HCEC 1CT (cell line): Measurements from ENCODE around the gene VTI1A.

Experiments
- DNase-seq: peaks from one replicate; pipeline ENCODE4 v3.0.0-alpha.2; 2017

The VTI1A gene

DNA sequence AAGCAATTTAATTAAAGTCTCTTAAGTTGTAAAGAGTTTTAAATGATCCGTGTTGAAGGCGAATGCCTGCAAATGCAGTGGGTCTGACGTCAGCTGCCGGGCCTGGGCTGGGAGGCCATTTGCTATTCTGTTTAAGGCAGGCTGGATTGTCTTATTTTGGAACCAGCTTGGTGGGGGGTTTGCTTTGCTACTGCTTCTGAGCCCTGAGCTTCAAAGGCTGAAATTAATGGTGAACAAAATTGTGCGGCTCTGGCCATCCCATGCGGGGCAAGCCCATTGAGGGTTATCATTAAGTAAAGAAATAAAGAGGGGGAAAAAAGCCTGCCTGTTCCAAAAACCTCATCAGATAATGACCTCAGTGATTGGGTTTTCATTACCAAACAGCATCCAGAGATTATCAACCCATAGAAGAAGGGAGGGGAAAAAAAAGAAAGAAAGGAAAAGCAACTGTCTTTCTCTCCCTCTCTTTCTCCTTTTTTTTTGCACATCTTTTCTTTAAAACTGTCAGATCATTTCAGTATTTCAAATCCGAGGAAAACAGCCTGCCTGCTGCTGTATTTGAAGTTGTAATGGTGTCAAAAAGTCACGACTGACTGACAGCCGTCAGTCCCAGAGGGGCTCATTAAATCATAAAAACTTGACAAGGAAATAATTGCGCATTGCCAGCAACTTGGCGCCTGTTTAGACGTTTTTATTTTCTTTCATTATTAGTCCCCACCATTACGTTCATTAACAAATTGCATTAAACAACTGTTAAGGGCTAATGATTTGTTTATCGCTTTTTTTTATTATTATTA lies 371.2 kb downstream of the VTI1A start:
- DNase-seq, result no peak

DNA sequence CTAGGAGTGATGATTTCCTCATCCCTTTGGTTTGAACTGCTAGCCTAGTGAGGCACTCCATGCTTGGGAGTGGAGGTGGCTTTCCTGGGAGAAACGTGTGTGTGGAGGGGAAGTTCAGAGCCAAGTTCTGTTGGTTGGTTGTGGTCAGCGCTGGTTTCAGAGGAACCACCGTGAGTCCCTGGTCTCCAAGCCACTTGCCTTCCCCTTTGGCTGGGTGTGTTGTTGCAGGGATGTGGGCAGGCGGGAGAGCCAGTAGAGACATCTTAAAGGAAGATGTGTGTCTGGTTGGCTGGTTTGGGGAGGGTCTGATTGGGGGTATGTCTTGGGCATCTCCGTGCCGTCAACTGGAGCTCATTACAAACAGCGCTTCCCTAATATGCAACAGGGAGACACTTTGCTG lies 372.2 kb downstream of the VTI1A start:
- DNase-seq, result no peak

DNA sequence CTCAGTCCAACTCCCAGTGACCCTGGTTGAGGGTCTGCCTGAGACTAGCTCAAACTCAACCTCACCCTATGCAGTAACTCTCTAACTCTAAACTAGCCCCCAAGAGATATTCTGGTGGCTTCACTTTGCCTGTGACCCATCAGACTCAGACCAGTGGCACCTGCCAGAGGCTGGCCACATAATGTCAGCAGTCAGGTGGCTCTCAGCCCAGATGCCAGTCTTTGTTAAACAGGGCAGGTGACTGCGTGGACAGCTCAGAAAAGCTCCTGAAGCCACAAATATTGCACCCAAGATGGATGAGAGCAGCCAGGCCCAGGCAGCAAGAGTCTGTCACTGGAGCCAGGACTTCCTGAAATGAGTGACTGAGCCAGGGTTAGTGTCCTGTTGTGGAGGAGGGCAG lies 373.3 kb downstream of the VTI1A start:
- no peak for DNase-seq

DNA sequence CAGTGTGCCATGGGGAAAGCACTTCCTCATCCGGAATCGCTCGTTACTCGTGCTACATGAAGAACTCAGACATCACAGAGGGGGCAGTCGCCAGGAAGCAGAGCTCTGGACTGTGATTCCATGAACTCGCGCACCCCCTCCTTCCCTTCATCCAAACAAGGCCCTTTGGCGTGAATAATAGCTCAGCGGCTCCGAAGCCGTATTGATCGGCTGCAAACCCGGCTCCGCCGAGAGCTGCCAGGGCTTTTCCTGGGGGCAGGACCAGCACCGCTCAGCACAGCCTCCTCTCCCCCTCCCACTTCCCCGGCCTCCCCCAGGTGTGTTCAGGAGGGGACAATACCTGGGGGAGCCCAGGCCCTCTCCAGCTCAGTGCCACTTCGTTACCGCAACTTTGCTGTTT lies 374.0 kb downstream of the VTI1A start:
- no peak for DNase-seq

DNA sequence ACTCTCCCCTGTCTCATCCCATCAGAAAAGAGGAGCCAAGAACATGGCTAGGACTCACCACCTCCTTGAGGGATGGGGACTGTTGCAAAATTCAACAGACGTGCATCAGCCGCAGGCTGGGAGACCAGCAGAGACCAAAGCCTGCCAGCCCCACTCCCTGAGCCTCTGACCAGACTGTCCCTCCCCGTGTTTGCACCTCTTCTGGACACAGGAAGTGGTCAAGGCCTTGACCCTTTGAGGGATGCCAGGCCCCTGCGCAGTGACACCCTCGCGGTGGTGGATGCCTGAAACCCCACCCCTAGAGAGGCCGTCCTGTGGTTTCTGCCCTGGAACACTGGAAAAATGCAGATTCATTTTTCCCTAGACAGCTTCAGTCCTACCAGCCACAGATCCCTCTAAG lies 374.6 kb downstream of the VTI1A start:
- DNase-seq, result no peak

DNA sequence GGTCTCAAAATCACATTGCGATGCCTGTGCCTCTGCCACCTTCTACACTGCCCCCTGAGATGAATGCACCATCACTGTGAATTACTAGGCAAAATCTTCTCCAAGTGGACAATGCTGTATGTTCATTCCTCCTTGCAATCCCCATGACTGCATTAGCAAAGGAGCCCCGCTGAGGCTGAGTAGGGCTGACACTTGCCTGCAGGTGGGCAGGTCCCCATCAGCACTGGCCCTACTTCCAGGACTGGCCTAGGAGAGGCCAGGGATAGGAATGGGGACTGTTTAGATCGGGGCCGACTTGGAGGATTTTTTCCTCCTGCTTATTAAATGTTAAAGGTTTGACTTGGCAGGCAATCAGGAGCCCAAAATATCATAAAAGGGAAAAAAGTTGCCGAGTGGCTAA lies 376.0 kb downstream of the VTI1A start:
- no peak for DNase-seq

DNA sequence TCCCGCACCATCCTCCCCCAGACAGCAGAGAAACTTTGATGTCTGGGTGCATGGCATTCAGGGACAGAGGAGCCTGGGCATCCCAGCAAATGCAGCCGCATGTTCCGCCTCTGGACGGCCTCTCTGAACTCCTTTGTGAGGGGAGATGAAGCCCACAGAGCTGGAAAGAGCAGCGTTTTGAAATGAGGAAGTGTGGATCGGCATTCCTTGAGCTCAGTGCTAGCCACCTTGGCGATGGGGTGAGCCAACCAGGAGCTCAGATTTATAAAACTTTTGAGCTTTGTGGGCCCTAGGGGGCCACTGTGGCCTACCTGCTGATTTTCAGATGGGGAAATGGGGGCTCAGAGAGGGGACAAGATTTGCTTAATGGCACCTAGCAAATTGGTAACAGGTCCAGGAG lies 376.6 kb downstream of the VTI1A start:
- no peak for DNase-seq

DNA sequence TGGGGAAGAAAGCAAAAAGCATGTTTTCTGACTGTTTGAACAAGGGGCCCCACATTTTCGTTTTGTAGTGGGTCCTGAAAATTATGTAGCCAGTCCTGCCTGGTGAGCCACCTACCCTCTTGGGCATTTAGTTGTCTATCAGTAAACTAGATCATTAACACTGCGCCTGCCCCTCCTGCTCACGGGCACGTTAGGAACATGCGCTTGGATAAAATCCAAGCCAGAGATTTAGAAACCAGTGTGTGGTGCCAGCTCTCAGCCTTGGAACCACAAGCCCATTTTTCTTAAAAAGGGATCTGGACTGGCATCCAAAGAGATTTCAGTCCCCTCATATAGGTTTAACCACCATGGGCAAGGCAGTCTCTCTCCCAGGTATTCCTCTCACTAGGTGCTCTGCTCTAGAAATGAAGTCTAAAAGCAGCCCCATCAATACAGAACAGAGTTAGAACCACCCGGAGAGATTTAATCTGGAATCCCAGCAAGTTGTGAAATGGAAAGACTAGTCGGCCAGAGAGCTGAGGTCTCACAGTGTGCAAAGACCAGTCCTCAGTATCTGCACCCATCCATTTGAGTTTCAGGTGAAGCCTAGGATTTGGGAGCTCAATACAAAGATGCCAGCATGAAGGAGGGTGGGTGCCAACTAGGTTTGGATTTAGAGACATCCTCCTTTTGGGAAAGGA lies 379.1 kb downstream of the VTI1A start:
- no peak for DNase-seq

DNA sequence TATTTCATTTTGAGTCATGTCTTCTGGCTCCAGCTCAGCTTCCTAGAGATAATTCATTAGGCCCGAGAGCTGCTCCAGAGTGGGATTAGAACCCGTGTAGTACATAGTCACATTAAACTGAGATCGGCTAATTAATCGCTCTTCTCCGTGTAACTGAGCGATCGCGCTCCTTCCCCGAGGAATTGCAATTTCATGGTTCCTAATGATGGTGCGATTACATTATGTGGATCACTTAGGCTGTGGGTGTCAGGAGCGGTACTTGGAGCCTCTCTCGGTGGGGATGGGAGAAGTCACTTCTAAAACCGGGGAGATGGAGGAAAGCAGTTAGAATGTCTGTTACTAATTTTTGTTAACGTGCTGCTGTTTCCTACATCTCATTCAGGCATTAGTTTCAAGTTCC lies 380.1 kb downstream of the VTI1A start:
- DNase-seq, result no peak

DNA sequence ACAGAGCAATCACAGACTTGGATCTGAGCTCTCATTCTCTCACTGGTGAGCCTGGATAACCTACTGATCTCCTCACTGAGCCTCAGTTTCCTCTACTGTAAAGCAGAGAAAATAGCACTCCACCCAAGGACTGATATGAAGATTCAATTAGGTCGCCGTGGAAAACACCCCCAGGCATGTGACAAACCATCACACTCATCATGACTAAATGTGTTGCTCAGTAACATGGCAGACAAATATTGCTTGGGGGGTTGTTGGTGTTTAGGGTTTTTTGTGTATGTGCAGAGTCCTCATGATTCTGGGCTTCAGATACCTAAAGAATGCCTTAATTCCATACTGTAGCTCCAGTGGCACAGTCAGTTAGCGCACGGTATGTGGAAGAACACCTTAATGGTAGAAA lies 380.9 kb downstream of the VTI1A start:
- DNase-seq, result no peak

DNA sequence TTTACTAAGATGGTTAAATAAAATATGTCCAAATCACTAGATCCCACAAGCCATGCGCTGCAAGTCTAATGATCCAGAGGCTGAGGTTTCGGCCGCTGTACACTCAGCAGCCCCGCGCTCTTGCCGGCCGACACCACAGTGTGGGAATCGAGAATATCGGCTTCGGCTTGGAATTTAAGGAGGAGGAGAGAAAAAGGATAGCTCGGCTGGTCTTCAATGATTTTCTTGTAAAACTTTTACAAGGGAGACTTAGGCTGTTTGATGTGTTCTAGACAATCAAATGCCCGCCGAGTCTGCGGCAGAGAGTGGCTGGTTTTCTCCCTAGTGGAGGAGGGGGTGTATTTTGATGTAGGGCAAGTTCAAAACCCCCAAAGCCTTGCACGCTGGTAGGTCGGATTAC lies 384.8 kb downstream of the VTI1A start:
- DNase-seq, result no peak

DNA sequence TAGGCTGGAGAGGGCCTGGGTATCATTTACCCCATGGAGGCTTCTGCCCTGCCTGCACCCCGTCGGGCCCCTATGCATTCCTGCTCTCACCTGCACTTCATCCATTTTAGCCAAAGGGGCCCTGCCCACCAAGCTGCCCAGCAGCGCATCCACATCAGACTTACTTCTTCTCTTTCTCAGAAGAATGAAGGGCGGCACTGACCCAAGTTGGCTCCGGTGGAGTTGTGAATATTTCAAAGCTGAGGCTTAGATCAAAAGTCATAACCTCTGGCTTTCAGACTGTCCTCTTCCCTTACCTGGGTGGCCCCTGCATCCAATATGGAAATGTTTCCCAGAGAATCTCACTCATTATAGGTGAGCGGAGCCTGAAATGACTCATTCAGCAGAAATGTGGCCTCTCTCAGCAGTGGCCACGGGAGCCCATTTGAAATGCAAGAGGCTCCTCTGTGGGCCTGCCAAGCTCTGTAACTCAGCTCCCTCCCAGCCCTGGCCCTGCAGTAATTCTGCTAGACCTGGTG lies 385.4 kb downstream of the VTI1A start:
- no peak for DNase-seq

DNA sequence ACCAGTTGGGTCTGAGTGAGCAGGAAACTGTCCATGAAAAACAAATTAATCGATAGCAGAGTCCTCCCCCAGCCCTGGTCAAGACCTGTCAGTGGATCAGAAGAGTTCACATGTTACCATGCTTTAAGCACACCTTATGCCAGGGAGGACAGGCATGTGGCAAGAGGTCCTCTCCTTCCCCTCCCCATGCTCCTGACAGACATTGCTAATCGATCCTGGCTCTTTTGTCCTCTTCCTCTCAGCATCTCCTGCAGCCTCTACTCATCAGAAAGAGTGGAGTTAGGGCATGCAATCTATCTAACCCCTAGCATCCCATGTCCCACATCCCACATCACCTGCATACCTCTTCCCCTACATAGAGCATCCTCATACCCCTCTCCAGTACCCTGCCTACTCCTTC lies 385.9 kb downstream of the VTI1A start:
- DNase-seq, result no peak

DNA sequence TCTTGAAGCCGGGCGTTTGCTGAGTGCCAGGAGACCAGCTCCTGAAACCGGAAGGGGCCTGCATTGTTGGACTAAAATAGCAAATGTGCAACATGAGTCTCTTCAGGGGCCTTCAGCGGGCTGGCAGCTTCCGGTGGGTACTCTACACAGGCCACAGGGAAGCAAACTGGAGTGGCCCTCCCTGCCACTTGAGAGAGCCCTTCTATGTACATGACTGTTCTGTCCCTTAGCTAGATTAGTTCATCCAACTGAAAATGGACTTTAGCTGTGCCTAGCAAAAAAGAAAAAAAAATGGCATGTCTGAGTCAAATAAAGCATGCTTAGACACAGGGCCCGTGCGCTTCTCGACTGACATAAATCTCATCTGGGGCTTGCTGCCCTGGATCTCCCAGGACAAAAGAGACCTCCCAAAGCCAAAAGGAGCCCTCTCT lies 387.8 kb downstream of the VTI1A start:
- DNase-seq, result no peak

DNA sequence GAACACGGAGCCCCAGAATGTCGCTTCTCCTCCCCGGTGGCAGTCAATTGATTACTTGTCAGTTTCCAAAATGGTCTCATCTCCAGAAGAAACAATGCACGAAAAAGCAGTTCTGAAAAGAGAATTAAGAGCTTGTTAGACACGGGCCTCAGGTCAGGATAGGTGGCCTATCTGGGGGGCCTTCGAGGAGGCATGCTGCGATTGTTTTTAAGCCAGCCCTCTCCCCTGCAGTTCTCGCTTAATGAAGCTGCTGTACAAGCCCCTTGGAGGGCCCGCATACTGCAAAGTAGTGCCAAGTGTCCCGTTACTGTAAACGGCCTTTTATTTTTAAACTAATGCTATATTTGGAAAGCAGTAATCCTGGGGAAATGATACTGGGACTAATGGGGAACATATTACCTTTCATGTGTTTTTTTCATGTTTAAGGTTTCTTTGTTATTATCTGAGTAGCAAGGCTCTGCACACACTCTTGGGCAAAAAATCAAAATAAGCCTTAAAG lies 388.3 kb downstream of the VTI1A start:
- no peak for DNase-seq

DNA sequence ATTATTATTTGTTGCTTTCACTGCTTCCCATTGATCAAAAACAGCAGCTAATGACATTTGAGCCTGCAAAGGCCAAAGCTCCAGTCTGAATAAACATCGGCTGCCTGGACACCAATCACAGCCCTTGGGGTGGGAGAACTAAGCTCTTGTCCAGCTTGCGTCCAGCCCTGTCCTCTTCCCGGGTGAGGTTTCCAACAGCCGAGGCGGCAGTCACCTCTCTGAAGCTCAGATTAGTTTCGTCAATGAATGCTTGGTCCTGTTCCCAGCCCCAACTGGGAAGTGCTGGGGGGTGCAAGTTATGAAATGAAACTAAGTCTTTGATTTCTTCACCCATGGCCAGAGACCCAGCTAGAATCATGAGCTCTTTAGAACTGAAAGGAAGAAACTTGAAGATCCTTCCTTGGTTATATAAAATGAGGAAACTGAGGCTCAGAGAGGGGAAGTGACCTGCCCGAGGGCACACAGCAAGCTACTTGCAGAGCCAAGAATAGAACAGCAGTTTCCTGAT lies 389.0 kb downstream of the VTI1A start:
- DNase-seq, result peak; percentile 4

DNA sequence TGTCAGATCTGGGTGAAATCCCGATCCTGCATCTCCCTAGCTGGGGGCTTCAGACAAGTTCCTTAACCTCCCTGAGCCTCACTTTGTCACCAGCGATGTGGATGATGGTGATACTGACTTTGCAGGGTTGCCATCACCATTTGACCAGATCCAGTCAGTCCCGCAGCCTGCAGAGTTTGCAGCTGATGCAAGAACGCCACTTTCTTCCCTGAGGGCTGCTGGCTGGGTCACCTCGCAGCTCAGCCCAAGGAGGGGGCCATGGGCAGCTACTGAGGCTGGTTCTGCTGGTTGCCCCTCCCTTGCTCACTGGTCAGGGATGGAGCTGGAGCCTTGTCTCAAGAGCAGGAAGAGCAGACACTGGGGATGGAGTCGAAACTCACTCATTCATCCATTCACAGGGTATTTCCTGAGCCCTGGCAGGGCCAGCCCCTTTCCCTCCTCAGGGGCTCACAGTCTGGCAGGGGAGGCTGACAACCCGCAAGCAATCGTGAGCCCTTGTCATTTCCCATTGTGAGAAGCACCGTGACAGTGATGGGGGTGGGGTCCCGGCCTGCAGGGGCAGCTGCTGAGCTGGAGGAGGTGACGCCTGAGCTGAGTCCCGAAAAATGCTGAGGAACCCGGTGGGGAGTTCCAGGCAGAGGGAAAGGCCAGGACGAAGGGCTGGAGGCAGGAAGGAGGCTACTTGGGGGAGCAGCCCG lies 391.9 kb downstream of the VTI1A start:
- no peak for DNase-seq

DNA sequence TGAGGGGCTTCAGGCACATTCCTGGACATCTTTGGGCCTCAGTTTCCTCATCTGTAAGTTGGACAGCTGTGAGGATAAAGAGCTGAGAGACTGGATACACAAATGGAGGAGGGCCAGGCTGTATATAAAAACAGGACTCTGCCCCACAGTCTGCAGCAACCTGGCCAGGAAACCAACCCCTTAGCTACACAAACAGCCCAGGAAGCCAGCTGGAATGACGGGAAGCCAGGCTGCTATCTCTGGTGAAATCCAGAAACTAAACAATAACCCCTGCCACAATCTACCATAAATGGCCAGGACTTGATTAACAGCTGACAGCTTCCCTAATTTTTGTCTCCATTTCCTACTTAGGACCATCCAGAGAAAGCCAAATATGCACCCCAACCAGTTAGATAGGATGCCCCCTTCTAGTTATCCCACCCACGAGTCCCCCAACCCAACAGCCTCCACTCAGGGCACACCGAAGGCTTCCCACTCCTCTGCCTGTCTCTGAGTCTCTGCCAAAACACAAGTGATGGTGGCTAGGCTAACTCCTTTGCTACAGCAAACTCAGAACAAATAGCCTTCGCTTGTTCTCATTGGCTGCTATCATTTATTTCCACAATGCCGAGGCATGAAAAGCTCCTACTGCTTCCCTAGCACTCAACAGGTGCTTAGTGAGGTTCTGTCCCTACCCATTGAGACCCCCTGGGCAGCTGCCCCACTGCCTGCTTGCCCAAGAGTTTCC lies 393.1 kb downstream of the VTI1A start:
- no peak for DNase-seq

DNA sequence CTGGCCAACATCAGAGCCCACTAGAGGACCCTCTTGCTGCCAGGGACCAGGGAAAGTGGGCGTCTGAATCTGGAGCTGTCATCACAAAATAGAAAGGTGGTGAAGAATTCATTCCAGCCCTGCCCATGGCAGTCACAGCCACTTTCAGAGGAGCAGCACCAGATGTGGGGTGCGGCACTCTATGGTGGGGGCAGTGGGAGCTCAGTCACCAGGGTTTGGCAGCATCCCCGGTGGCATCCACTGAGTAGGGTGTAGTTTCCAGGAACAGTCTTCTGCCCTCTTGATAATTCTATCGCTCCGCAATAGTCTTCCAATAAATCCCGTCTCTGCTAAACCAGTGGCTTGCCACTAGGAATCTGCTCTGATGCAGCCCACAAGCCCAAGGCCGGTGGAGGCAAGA lies 394.5 kb downstream of the VTI1A start:
- no peak for DNase-seq

DNA sequence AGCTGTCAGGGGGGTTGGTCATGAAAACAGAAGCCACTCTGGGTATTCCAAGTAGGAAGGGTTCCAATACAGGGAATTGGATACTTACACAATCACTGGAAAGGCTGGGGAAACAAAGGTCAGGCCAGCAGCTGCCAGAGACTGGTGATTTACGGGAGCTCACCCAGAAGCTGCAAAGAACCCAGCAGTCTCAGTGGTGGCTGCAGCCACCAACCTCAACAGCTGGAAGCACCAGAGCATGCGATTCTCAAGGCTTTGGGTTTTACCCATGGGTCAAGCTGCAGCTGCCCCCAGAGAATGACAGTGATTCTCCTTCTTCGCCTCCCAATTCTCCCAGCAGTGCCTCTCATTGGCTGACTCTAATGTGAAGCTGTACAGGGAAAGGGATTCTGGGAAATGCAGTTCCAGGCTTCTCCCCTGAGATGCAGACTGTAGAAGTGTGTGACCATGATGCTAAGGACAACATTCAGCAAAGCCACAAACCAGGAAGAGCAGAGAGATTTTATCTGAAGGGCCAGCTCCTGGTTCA lies 395.9 kb downstream of the VTI1A start:
- peak; percentile 43 for DNase-seq

DNA sequence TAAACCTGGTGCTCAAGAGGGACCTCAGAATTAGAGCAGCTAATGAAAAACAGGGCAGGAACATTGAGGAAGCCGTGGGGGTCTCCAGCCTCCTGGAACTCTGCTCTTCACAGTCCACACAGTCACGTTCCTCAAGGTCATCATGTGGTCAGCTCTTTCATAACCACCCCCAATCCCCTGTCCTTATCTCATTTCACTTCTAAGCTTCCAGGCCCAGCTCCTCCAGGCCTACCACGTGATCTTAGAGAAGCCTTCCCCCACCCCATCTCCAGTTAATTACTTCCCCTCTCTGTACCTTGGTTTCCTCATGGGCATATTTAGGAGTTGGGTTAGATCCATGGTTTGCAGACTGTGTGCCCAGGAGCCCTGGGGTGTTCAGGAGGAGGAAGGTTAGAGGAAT lies 396.6 kb downstream of the VTI1A start:
- no peak for DNase-seq
